HG02970 (cell line): ENCODE data around the gene ASCC2.
"Not testable (repeated sequence)": the region's sequence is repeated elsewhere in the genome, so short reads cannot be mapped to it uniquely, and the experiment has no call there.

Experiments used
- ATAC-seq: cut with Tn5 transposase; IDR thresholded peaks from one replicate; pipeline ENCODE4 v1.9.1; 2021; ENCODE audit warnings: mild to moderate bottlenecking, moderate library complexity, moderate number of reproducible peaks; ENCODE audit not compliant: unreplicated experiment, low FRiP score

ASCC2 gene

DNA sequence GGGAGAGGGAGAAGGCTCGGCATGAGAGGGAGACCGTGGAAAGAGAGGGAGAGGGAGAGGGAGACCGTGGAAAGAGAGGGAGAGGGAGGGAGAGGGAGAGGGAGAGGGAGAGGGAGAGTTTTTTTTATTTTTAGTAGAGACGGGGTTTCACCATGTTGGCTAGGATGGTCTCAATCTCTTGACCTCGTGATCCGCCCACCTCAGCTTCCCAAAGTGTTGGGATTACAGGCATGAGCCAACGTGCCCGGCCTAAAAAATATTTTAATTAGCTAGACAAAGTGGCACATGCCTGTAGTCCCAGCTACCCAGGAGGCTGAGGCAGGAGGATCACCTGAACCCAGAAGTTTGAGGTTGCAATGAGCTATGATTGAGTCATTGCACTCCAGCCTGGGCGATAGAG lies 21.0 kb upstream of the ASCC2 start:
- ATAC-seq, result not testable (repeated sequence)

DNA sequence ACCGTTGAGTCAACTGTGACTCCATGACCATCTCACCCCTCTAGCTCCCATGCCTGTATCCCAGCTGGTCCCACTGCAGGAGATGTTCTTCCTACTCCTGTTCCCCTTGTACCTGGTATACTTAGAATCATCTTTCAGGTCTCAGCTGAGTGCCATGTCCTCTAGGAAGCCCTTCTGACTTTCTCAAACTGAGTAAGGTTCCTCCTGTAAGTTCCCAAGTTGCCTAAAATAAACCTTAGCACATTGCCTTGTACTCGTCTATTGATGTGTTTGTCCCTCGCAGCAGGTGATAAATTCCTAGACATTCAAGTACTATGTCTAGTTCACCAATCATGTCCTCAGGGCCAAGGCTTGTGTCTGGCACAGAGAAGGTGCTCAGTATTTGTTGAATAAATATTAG lies 18.4 kb upstream of the ASCC2 start:
- ATAC-seq, result no peak

DNA sequence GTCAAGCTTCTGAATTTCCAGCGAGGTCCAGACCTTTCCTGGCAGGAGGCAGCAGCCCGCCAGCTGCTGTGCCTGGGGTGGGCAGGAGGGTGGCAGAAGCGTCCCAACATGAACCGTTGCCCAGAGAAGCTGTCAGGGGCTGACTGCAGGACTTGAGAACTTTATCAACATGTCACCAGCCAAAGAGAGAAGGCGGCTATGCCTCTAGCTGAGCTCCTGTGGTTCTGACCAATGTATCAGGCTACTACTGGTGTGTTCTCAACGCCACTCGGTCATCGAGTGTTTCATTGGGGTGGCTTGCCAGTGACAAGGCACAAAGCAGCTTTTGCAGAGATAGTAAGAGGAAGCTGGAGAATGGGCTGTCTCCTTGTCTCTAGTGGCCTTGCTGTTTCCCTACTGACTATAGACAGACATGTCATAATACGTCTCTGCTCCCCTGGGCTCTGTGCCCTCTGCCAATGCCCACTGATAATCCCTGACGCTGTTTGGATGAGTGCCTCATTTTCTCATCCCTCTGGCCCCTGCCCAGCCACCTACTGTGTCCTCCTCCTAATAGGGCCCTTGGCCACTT lies 17.6 kb upstream of the ASCC2 start:
- ATAC-seq, result no peak

DNA sequence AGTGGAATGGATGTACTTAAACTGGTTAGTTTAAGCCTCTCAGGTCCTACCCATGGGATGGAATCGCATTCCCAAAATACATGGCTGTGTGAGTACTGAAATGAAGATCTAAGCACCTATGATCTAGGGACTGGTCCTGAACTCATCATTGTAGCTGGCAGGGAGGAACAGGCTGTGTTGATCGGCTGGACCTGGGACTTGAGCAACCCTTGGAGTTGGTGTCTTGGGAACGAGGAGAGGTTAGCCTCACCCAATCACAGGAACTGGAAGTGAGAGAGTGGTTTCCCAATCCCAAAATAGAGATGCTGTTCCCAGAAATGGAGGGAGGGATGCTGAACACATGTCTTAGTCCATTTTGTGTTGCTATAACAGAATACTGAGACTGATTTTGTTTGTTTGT lies 16.4 kb upstream of the ASCC2 start:
- ATAC-seq, result no peak

DNA sequence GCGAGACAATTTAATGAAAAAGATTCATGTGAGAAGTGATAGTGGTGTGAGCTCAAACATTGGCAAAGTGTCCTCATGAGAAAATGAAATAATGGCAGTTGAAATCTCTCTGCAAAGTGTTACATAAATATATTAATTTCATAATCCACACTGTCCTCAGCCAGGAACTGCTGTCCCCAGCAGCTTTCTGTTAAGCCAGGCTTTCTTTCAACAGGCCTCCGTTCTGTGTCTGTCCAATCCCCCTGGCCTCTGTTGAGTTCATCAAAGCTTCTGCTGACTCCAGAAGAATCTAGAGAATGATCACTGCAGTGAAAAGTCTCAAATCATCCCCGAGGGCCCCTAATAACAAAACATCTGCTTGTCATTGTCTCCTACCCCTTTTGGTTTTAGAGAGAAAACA lies 10.0 kb upstream of the ASCC2 start:
- no peak for ATAC-seq

DNA sequence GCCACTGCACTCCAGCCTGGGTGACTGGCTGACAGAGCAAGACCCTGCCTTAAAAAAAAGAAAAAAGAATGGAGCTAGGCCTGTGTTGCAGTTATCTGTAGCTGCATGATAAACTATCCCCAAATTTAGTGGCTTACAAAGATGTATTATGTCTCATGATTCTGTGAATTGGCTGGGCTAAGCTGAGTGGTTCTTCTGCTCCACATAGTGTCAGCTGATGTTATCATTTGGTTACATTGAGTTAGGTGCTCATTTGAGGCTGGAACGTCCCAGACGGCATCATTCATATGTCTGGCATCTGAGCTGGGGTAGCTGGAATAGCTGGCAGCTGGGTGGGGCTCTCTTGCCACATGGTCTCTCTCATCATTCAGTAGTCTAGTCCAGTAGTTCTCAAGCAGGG lies 8.2 kb upstream of the ASCC2 start:
- no peak for ATAC-seq

DNA sequence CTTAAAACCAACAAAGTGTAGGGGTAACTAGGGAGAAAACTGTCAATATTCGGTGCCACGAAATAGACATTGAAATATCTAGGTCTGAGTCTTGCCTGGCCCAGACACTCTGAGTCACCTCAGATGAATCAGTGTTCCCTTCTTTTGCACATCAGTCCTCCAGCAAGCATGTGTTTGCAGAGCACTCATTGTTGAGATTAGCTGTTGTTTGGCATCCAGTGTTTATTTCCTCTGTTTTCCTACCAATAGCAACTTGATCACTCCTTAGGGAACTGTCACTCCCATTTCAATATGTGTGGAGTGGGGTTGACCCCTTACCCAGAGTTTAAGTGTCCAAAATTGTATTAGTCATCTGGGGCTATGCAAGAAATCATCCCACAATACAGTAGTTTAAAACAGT lies 4.7 kb upstream of the ASCC2 start:
- ATAC-seq, result no peak

DNA sequence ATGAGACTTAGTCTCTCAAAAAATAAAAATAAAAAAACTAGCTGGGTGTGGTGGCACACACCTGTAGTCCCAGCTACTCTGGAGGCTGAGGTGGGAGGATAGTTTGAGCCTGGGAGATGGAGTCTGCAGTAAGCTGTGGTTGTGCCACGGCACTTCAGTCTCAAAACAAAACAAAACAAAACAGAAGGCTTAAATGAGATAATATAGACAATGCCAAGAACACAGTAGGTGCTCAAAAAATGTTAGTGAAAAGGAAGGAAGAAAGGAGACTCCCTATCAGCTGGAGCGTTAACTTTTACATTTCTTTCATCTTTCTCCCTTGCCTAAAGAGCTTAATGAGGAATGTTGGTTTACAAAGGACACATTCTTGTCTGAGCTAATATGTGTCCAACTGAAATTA lies 4.1 kb upstream of the ASCC2 start:
- no peak for ATAC-seq

DNA sequence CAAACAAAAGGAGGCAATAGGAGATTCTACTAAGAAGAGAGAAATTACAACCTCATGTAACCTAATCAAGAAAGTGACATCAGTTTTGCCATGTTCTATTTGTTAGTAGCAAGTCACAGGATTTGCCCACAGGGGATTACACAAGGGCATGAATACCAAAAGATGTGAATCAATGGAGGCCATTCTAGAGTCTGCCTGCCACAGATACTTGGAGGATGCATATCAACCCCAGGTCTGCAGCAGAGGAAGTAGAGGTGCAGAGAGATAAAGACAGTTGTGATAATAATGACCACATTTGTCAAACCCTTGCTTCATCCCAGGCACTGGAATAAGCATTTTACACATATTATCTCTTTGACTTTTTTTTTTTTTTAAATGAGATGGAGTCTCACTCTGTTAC lies 2.4 kb upstream of the ASCC2 start:
- ATAC-seq, result no peak

DNA sequence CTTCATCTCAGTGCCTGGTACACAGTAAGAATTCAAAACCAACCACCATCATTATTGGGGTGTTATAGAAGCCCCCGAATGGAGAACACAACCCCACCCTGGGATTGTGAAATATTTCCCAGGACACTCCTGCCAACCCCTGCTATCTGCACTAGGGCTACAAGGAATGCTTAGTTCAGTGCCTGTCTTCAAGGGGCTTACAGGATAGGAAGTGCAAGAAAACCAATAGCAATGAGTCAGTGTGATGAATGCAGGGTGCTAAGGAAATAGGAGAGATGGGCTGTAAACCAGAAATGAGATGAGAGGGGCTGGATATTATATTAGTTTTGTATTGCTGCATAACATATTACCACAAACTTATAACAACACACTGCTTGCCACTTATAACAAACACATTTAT lies 965 bp upstream of the ASCC2 start:
- ATAC-seq, result no peak

DNA sequence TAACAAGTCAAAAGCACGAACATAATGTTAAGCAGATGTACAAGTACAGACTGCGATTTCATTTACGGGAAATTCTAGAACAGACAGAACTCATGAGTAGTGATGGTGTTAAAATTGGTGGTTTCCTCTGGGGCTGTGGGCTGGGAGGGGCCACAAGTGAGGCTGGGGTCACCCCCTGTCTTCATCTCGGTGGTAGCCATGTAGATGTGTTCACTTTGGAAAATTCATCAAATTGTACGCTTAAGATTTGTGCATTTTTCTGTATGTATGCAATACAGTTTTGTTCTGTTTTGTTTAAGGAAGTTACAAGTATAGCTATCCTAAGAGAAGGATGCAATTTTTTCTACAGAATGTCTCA lies 504 bp upstream of the ASCC2 start:
- peak; percentile 7 for ATAC-seq

DNA sequence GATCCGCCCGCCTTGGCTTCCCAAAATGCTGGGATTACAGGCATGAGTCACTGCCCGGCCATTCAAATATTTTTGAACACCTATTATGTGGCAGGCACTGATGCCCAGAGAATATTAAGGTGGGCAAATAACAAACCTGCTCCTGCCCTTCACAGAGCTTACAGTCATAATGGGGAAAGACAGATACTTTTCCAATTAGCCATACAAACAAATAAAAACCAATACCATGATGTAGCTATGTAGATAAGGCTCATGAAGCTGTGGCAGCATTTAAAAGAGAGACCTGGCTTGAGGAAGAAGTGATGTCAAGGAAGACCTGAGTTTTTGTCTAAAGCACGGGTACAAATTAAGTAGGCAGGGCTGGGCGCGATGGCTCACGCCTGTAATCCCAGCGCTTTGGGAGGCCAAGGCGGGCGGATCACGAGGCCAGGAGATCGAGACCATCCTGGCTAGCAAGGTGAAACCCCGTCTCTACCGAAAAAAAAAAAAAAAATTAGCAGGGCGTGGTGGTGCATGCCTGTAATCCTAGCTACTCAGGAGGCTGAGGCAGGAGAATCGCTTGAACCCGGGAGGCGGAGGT lies 1.2 kb downstream of the ASCC2 start:
- ATAC-seq, result not testable (repeated sequence)

DNA sequence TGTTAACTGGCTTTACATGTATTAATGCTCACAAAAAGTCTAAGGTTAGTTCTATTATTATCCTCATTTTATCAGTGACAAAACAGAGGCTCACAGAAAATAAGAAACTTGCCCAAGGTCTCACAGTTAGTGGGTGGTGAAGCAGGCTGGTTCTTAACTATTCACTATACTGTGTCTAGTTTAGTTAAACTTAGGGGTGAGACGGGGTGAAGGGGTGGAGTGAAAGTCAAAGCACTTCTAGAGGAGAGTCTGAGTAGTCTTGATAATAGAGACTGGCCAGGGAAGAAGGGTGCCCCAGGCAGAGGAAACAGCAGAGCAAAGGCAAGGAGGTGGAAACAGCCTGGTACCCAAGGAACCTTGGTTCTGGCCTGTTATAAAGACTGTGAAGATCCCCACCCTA lies 4.0 kb downstream of the ASCC2 start:
- ATAC-seq, result no peak

DNA sequence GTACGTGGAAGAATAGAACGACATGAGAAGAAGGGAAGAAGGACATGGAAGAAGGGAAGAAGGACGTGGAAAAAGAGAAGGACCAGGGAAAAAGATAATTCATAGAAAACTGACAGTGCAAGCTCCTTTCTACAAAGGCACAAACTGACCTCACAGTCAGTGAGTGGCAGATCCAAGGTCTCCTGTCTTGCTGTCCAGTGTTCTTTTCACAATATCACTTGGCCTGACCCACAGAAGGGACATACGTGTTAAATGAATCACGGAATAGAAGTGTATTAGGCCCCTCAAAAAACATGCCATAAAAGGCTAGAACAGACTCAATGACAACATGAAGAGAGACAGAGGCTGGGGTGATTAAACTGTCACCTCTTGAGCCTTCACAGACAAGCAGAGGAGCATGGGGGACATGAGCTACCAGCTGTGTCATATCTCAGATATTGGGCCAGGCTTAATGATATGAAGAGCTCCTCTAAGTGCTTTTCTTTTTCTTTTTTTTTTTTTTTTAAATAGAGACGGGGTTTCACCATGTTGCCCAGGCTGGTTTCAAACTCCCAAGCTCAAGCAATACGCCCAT lies 4.6 kb downstream of the ASCC2 start:
- ATAC-seq, result no peak

DNA sequence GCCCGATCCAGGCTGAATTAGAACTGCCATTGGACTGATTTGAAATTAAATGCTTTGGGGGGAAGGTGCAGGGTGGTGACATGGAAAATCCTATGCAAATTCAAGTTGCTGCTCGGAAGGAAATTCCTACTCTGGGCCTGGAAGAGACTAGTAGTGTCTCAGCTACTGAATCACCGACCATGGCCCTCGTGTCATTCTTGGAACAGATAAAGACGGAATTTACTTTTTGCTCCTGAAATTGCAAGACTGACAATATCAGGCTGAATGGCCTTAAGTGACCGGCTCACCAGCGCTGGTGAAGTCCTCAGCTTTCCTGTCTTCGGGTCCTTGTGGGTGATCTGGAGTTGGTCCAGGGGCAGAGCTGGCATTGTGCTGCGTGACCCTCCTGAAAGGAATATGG lies 6.1 kb downstream of the ASCC2 start:
- no peak for ATAC-seq

DNA sequence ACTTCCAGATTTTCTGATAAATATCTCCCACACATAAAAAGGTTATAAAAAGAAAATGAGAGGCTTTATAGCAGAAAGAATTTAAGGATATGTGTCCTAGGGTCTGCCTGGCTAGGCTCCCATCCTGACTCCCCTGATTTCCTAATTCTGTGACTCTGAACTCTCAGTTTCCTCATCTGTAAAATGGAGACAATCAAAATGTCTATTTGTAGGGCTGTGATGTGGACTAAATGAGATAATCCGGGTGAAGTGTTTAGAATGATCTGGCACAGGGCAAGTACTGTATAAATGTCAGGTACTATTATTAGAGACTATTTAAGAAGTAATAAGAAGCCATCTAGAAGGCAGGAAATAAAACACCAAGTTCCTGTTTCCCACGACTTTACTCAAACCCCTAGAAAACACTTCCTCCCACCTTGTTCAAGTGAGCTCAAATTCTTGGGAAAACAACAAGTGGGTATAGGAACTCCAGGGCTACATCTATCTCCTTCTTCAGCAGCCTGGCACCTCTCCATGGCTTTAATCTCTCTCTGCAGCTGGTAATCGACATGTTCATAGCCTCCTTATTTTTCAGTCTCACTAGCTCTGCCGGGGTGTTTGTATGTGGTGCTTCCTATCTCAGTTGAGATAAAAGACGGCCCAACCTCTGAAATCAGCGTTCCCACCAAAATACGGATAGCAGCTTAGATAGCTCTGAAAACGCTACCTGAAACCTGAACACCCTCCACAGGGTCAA lies 6.7 kb downstream of the ASCC2 start:
- no peak for ATAC-seq

DNA sequence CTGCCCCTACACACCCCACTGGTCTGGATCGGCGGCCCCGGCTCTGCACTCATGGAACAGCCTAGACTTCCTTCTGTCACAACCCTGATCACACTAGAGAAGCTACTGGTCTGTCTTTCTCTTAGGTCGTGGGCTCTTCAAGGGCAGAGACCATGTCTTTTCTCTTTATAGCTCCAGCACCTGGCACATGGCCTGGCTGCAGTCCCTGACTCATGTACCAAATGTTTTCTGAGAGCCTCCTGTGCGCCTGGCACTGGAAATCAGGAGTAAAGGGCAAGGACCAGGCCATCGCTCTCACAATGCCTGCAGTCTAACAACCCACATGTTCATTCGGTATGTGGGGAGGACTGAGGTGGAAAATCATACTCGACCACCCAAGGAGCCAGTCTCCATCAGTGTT lies 7.5 kb downstream of the ASCC2 start:
- no peak for ATAC-seq

DNA sequence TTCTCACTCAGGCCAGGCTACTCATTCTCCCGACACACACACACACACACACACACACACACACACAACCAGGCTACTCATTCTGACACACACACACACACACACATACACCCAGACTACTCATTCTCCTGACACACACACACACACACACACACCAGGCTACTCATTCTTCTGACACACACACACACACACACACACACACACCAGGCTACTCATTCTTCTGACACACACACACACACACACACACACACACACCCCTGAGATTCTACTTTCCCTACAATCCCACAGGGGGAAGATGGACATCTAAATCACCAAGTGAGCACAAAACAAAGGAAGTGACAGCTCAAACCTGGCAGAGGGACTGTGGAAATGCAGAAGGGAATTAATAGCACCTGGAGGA lies 10.3 kb downstream of the ASCC2 start:
- not testable (repeated sequence) for ATAC-seq

DNA sequence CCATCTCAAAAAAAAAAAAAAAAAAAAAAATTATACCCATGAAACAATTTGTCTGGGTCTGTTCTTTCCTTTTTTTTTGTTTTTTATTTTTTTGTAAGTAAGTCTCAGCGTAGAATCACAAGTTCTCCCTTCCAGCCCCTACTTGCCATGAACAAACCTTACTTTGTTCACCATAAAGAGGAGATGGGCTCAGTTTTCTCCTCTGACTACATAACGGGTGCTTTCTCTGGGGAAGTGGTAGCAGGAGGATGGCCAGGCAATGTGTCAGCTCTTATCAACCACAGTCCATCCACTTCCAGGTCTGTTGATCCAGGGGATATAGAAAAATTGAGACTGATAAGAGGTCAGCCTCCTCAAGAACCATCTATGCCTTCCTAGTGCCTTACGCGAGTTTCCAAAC lies 11.0 kb downstream of the ASCC2 start:
- ATAC-seq, result no peak

DNA sequence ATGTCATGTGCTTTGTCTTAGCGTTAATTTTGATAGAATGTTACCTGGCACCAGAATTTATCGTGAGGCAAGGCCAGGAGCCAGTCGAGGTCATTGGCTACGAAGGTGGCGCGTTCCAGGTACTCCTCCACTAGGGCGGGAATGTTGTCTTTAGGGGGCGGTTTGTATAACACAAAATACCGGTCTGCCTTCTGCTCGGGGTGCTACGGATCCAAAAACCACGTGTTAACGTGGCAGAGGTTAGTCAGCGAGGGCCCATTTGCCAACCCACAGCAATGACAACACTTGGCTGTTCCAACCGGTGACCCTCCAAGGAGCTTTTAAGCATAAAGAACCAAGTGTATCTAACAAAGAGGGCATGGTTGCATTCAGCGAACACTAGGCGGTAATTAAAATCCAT lies 12.5 kb downstream of the ASCC2 start:
- no peak for ATAC-seq

DNA sequence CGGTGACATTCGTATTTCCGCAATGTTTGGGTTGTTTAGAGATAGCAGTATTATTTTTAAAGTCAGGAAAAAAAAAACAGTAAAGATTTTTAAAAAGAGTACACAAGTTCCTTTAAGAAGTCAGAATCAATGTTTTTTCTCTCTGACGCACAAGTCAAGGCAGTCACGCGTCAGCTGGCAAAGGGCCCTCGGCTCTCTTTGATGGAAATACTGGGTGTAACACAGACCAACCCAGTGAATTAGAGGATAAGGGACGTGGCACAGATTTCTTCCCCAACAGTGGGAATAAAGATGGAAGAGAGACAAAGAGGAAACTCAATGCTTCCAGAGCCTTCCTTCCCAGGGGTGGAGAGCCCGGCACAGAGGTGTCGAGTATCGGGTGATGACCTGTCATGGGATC lies 13.4 kb downstream of the ASCC2 start:
- no peak for ATAC-seq
